ENCODE data around the gene TRIM46. TPM values are rescaled to one million over a fixed set of nuclear protein-coding genes. Genes with fewer than 3 reads are reported as not detected.

The TRIM46 gene
- total and polyA plus RNA-seq, 10 donors, result 0.35 to 3.6 (median 1.2) TPM

GRCh38 chr1:155175927-155176371 lies 2.3 kb downstream of the TRIM46 start:
- H3K4me3 ChIP-seq, result no peak overlapping the region
- no peaks in the 10 kb centered on the region for H3K9me3 ChIP-seq
- TF ChIP-seq POLR2A (IDR thresholded peaks at IDR 0.05) (no peak), POLR2AphosphoS5 (IDR thresholded peaks at IDR 0.05) (no peak)
- TF ChIP-seq, protein P1, sequence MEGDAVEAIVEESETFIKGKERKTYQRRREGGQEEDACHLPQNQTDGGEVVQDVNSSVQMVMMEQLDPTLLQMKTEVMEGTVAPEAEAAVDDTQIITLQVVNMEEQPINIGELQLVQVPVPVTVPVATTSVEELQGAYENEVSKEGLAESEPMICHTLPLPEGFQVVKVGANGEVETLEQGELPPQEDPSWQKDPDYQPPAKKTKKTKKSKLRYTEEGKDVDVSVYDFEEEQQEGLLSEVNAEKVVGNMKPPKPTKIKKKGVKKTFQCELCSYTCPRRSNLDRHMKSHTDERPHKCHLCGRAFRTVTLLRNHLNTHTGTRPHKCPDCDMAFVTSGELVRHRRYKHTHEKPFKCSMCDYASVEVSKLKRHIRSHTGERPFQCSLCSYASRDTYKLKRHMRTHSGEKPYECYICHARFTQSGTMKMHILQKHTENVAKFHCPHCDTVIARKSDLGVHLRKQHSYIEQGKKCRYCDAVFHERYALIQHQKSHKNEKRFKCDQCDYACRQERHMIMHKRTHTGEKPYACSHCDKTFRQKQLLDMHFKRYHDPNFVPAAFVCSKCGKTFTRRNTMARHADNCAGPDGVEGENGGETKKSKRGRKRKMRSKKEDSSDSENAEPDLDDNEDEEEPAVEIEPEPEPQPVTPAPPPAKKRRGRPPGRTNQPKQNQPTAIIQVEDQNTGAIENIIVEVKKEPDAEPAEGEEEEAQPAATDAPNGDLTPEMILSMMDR (IDR thresholded peaks at IDR 0.05 in 8 of 11, conservative IDR thresholded peaks at IDR 0.05 in 3 of 11), result no peak
- intact Hi-C loops (cut with DNase I; ENCODE audit: low total_unique reads), result loop anchor here (10.0 kb wide), 1 partner anchor 49 kb away; no protein-coding TSS in a partner anchor
- WGBS, 5 donors, result 62 to 84% (median 68%) methylated on average over 8 to 9 of the region's 9 CpGs
- H3K36me3 ChIP-seq, result peaks cover 0 to 28% (median 0%) of the 10 kb centered on the region in 6 donors
- H3K27me3 ChIP-seq (replicated peaks in 1 of 7), result peaks cover 0 to 25% (median 15%) of the 10 kb centered on the region in 7 donors
- H3K4me1 ChIP-seq, result peaks cover 11 to 81% (median 48%) of the 10 kb centered on the region in 6 donors
- DNase-seq, result peak; percentile 75
- peak overlapping the region in 1 of 8 donors; percentile 34 for H3K27ac ChIP-seq

- Histone ChIP-seq H3K36me3 (peaks cover 0 to 23% (median 0%) of the 10 kb centered on the region in 6 donors), H3K4me3 (peak overlapping the region in 2 of 8 donors; percentile 13 to 53), H3K27ac (peak overlapping the region in 1 of 8 donors; percentile 34), H3K9me3 (no peaks in the 10 kb centered on the region), H3K27me3 (replicated peaks in 1 of 7) (peaks cover 0 to 25% (median 15%) of the 10 kb centered on the region in 7 donors), H3K4me1 (peaks cover 11 to 79% (median 46%) of the 10 kb centered on the region in 6 donors)
- peak; percentile 93 for DNase-seq
- 57 to 62% (median 61%) methylated on average over 8 of the region's 8 CpGs for WGBS, 5 donors
- intact Hi-C loops (cut with DNase I; ENCODE audit: low total_unique reads), result loop anchor here (10.0 kb wide), 1 partner anchor 48 kb away; no protein-coding TSS in a partner anchor
- TF ChIP-seq POLR2AphosphoS5 (IDR thresholded peaks at IDR 0.05), result peak in 1 of 3 donors; percentile 57
- TF ChIP-seq, protein P1 (IDR thresholded peaks at IDR 0.05 in 8 of 11, conservative IDR thresholded peaks at IDR 0.05 in 3 of 11), result peak; percentile 85 to 98 (median 94)
- no peak for TF ChIP-seq POLR2A (IDR thresholded peaks at IDR 0.05)
Measured at GRCh38 chr1:155176544-155177071, 3.0 kb downstream of the TRIM46 start.

DNA sequence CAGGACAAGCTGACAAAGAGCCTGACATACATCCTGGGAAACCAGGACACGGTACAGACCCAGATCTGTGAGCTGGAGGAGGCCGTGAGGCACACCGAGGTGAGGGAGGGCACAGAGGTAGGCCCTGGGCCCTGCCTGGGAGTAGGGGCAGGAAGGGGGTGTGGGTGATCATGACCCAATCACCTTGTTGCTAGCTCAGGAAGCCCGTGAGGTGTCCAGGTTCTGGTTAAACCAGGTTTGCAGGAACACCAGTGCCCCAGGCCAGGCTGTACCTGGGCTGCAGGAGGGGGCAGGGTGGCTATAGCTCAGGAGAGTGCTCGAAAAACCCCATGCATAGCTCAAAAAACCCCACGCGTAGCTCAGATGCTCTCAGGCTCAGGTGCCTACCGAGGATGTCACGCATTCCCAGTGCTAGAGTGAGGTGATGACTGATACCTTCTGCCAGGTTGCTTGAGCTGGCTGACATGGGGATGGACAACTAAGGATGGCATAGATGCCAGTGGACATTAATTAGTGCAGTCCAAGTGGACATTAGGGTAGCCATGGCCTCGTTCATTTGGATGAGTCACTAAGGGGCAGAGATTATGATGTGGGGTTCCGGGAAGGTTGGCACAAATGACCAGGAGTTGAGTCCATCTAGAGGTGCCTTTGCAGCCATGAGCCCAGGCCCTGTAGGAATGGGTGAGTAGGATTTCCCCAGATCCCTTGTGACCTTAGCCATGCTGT lies 3.7 kb downstream of the TRIM46 start:
- peaks cover 0 to 23% (median 0%) of the 10 kb centered on the region in 6 donors for H3K36me3 ChIP-seq
- peaks cover 7 to 71% (median 39%) of the 10 kb centered on the region in 6 donors for H3K4me1 ChIP-seq
- no peak overlapping the region for H3K27ac ChIP-seq
- peak; percentile 75 for DNase-seq
- no peaks in the 10 kb centered on the region for H3K9me3 ChIP-seq
- 72 to 89% (median 78%) methylated on average over 10 to 11 of the region's 11 CpGs for WGBS, 5 donors
- peak overlapping the region in 3 of 8 donors; percentile 9 to 53 (median 13) for H3K4me3 ChIP-seq
- TF ChIP-seq, protein P1 (IDR thresholded peaks at IDR 0.05 in 8 of 11, conservative IDR thresholded peaks at IDR 0.05 in 3 of 11), result no peak
- no peak for TF ChIP-seq POLR2AphosphoS5 (IDR thresholded peaks at IDR 0.05)
- no peak for TF ChIP-seq POLR2A (IDR thresholded peaks at IDR 0.05)
- H3K27me3 ChIP-seq (replicated peaks in 1 of 7), result peaks cover 0 to 25% (median 15%) of the 10 kb centered on the region in 7 donors
- intact Hi-C loops (cut with DNase I; ENCODE audit: low total_unique reads), result loop anchor here (10.0 kb wide), 1 partner anchor 47 kb away; no protein-coding TSS in a partner anchor
